NOMO-1 treated with dmso at 0.1 percent for 144 hours (cell line): ENCODE results near the gene CHRDL2.
"Not testable (repeated sequence)": the region's sequence is repeated elsewhere in the genome, so short reads cannot be mapped to it uniquely, and the experiment has no call there.

Experiments
- DNase-seq: peaks from one replicate; lab custom pipeline; 2025; ENCODE audit not compliant: unreplicated experiment; lab: John Stamatoyannopoulos, UW

The CHRDL2 gene

DNA sequence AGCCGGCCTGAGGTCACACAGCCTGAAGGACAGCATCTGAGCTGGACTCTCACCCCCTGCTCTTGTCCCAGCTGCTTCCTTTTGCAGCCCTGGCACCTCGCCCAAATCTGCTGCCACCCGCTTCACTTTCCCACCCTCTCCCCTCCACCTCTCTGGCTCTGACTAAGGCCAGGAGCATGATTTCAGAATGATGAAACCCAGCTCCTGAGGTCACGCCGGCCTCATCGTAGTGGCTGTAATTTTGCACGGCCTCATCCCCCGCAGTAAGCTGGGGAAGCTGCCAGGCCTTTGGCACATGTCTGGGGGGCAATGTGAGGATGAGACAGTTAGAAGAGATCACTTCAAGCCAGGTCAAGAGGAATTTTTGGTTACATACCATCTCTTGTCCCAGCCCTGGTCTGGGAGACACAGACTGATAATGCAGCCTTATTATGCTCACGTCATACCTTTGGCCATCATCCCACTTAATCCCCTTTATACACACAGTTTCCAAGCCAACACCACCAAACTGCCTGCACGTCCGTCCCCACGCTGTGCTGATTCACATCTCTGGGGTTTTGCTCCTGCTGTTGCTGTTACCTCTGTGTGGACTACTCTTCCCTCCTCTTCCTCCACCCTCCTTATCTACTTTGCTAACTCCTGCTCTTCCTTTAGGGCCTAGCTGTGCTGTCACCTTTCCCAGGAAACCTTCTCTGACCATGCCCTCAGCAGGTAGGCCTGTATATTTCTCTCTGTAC lies 58.1 kb downstream of the CHRDL2 start:
- no peak for DNase-seq

DNA sequence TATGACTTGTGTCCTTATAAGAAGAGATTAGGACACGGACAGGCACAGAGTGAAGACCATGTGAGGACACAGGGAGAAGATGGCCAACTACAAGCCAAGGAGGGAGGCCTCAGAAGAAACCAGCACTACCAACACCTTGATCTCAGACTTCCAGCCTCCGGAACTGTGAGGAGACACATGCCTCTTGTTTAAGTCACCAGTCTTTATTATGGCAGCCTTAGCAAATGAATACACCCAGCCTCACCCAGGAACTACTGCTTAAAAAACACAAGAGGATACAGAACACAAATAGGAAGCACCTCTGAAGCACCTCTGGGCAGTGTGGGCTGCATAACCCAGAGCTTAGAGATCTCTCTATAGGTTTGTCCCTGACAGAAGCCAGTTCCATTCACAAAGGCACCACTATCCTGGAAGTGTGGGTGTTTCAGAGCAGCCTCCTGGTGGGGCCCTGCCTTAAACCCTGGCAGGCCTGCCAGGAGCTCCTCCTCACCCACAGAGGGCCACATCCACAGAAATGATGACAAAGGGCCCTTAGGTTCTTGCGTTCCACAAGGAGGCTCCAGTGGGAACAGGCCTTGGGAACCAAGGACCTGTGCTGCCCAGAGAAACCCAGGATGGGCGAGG lies 58.8 kb downstream of the CHRDL2 start:
- DNase-seq: no peak

DNA sequence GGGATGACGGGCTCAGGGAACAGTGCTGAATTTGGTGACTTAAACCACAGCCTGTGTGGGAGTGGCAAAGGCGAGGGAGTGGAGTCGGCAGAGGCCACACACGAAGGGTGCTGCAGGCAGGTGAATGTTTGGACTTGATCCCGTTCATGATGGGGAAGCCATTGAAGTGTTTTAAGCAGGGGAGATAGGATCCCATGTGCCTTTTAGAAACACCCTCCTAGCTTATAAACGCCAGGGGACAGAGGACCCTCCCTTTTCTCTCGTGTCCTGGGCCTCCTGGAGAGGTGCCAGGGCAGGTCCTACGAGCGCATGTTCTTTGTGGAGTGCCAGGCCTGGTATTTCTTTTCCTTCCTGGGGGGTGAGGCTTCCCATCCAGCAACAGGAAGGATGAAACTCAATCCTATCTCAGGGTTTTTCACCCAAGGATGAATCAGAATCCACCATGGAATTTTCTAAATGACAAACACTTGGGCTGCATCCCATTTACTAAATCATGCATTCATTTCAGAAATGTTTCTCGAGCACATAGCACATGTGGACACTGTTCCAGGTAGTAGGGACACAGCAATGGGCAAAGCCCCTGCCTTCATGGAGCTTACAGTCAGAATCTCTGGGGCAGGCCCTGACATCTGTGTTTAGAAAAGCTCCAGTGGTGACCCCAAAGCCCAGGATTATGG lies 59.6 kb downstream of the CHRDL2 start:
- no peak for DNase-seq

DNA sequence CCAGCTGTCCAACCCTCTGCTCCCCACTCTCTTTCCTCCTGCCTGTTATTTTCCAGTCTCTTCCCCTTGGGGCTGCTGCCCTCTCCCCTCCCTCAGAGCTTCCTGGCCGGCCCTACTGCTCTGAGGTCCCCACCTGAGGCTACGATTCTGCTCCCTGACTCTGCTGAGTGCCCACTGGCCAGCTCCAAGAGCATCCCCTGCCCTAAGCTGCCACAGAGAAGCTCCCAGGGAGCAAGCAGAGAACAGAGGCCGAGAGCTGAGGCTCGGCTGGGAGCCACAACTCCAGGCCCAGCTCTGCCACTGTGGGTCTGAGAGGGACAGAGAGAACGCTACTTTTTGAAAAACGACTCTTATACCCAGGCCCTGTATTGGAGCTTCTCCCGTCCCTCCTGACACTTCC lies 61.1 kb downstream of the CHRDL2 start:
- DNase-seq: no peak

DNA sequence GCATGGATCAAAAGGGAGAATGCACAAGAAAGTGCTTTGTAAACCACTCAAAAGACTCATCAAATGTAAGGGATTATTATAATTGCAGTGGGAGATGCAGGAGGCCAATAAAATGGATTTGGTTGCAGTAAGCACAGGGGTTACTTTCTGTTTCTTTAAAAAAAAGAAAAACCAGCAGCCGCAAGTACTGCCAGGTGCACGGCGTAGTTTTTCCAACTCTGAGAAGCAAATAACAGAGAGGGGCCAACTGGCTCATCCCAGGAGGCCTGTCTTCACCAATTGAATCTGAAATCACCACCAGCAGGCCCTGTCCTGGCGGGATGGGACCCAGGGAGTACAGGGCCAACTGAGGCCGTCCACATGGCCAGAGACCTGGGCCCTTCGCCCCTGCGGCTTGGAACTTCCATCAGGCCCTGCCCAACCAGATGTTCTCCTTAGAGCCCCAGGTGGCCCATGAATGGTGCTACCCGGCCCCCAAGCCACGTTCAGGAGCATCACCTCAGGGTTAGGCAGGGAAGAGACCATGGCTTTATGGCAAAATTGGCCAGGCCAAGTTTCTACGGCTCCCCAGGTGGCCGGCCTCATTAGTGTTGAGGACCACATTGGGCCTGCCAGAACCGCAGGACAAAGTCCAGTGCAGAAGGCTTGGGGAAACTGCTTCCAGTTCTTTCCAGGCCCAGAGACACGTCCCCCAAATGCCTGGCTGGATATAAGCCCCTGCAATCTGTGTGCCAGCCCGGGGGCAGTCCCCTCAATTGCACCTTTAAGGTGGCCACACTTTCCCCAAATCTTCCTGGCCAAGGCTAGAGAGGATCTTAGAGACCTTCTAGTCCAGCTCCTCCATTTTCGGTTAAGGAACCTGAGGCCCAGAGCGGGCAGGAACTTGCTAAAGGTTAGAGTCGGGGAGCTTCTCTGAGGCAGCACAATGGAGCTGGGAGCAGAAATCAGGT lies 61.7 kb downstream of the CHRDL2 start:
- DNase-seq: no peak

DNA sequence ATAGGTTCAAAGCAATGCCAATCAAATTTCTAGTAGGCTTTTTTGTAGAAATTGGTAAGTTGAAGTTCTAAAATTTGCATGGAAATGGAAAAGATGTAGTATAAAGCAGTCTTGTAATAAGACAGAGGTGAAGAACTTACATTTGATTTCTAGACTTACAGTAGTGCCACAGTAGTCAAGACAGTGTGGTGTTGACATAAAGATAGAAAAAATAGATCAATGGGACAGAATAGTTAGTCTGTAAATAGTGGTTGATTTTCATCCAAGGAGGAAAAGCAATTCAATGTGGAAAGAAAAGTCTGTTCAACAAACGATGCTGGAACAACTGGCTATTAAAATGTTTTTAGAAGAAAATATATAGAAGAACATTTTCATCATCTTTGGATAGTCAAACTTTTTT lies 67.9 kb downstream of the CHRDL2 start:
- DNase-seq: no peak

DNA sequence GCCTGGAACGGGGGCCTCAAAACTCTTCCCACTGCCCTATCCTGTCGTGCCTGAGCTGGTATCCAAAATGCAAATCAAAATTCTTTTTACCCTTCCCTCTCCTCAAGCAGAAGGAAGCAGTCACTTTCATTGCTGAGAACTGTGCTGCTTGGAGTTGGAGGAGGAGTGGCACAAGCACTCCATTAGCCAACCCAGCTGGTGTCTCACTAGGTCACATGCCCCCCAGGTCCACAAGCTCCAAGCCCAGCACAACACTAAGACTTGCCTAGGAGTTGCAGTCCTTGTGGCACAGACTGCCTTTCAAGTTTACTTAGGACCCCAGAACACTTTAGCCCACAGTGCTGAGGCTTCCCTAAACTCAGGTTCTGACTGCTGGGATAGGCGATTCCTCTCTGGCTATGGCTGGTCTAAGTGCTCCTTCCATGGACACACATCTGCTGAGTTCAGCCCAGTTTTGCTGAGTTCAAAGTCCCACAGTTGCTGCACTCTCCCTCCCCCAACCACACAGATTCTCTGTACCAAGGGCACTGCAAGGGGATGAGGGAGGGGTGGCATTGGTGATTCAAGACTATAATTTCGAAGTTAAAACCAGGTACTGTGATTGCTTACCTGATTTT lies 68.6 kb downstream of the CHRDL2 start:
- DNase-seq: no peak

DNA sequence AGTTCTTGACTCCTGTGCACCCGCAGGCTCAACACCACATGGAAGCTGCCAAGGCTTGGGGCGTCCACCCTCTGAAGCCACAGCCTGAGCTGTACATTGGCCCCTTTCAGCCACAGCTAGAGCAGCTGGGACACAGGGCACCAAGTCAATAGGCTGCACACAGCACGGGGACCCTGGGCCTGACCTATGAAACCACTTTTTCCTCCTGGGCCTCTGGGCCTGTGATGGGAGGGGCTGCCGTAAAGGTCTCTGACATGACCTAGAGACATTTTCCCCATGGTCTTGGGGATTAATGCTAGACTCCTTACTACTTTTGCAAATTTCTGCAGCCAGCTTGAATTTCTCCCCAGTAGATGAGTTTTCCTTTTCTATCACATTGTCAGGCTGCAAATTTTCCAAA lies 72.1 kb downstream of the CHRDL2 start:
- DNase-seq: not testable (repeated sequence)

DNA sequence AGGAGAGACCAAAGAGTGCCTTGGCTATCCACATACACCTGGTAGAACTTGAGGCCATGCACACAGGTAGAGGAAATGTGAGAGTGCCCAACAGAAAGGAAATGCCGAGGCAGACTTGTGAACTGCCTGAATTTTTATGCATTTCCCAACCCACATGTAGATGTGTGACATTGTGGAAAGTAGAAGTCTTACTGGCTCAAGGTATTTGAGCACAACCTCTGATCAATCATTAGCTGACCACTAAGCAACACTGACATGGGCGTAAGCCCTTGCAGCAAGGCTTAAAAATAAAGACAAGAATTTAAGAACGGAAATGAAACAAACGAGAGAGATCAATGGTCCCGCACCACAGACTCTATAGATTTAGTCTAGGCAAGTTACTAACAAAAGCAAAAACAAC lies 76.2 kb downstream of the CHRDL2 start:
- DNase-seq: no peak

GRCh38 chr11:74650498-74650897 lies 80.7 kb downstream of the CHRDL2 start:
- DNase-seq: no peak

DNA sequence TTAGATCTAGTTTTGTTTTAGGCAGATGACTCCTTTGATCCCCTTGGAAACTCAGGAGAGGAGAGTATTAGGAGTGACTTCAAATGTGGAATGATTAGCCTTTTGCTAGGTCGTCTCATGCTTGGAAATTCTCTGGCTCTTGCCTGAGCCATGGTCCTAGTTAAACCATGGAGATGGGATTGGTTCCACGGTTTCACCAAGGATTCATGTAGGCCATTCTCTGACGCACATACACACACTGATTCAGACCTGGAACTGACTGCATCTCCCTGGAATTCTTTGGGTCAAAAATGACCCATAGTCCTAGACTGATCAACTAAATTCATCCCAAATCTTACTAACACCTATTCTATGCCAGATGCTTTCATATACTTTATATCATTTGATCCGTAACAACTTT lies 82.3 kb downstream of the CHRDL2 start:
- DNase-seq: no peak

DNA sequence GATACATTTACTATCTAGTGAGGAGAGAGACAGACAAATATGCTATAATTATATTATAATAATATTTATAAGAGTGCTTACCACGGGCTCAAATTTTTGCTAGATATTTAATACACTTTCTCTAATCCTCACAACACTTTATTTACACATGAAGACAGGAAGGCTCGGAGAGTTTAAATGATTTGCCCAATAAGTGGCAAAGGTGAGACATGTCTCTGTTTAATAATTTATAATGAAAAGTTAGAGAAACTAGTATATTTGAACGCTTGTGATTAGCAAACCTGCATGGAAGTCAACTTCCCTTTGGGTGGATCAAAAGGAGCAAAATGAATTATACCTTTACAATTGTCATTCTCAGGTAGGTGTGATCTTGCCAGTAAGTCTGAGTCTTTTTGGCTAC lies 83.4 kb downstream of the CHRDL2 start:
- no peak for DNase-seq

DNA sequence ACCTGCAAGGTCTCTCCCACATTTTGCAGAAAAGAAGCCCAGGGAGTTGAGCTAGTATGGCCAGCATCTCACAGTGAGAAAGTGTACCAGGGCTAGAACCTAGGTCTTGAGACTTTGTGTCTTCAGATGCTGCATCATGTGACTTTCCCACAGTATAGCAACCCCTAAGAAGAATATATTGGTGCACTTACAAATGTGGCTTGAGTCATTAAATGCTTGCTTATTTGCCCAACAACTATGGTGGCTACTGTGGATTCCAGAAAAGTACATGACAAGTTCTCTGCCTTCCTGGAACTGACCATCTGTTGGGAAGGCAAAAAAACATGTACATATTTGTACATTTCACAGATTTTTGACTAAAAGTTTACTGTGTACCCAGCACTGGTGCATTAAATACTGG lies 83.8 kb downstream of the CHRDL2 start:
- no peak for DNase-seq

GRCh38 chr11:74646954-74647353 lies 84.3 kb downstream of the CHRDL2 start:
- no peak for DNase-seq
